GM21723 (cell line): ENCODE data around the gene SIAE.

Source experiments
- ATAC-seq: cut with Tn5 transposase; IDR thresholded peaks from one replicate; pipeline ENCODE4 v1.9.1; 2021; ENCODE audit warnings: mild to moderate bottlenecking, moderate library complexity; ENCODE audit not compliant: unreplicated experiment

The SIAE gene

DNA sequence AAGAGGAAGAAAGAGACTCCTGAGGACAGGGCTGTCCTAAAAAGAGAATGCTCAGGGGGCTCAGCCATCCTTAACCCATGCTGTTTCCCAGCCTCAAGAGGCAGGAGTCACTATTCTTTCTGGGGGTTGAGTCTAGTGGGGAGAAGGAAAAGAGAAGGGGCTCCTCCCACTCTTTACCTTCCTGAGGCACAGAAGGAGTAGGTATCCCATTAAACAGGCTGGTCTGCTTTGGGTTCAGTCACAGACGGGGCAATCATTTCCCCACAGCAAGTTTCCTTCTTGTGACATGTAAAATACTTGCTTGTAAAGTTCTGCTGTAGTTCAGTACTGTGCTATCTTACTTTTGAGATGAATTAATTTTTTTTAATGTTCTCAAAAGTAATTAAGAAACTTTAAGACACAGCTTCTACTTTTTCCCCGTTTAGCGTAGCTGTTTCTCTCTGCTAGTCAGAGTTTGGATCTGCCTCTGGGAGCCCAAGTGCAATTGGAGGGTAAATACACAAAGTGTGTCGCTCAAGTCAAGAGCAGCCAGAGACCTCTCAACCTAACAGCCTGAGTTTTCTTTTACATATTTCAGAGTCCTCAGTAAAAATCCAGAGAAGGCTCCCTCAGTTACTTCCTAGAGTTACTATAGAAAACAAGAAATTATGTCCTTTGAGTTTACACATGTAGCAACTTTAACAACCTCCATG lies 88.7 kb downstream of the SIAE start:
- ATAC-seq = no peak

DNA sequence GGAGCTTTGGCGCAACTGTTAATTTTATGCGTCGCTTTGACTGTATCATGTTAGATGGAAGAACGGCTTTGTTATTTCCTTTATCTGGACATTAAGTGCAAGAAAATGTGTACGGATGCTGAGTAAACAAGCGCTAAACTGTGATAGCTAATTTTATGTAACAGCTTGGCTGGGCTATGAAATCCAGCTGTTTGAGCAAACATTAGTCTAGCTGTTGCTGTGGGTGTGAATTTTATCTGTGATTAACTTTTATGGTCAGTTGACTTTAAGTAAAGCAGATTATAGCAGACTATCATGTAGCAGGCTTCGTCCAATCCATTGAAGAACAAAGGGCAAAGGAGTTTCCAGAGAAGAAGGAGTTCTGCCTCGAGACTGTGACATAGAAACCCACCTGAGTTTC lies 89.8 kb downstream of the SIAE start:
- no peak for ATAC-seq
